ENCODE measurements around the gene ATP7A.
A peak's percentile ranks its signal among the peaks of the same experiment; 100 is the strongest.
"Not testable (repeated sequence)": the region's sequence is repeated elsewhere in the genome, so short reads cannot be mapped to it uniquely, and the experiment has no call there.

Gene ATP7A

DNA sequence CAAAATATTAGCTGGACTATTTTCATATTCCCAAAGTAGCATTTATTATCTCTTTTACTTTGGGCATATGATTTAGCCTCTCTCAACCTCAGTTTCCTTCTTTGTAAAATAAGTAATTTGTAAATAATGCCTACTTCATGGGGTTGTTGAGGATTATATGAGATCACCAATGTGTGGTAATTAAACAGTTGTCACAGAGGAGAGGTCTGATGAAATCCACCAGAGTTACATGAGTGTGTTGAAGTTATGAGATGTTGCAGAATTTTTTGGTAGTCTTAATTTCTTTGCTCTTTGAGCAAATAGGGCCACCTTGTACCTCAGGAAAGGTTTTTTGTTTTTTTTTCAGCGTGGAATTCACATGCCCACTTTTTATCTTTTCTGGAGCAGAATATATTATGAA, 9.8 kb upstream of the ATP7A start:
- TF ChIP-seq, protein P1, sequence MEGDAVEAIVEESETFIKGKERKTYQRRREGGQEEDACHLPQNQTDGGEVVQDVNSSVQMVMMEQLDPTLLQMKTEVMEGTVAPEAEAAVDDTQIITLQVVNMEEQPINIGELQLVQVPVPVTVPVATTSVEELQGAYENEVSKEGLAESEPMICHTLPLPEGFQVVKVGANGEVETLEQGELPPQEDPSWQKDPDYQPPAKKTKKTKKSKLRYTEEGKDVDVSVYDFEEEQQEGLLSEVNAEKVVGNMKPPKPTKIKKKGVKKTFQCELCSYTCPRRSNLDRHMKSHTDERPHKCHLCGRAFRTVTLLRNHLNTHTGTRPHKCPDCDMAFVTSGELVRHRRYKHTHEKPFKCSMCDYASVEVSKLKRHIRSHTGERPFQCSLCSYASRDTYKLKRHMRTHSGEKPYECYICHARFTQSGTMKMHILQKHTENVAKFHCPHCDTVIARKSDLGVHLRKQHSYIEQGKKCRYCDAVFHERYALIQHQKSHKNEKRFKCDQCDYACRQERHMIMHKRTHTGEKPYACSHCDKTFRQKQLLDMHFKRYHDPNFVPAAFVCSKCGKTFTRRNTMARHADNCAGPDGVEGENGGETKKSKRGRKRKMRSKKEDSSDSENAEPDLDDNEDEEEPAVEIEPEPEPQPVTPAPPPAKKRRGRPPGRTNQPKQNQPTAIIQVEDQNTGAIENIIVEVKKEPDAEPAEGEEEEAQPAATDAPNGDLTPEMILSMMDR (conservative IDR thresholded peaks at IDR 0.05; ENCODE audit: low read length), result no peak
- DNase-seq (ENCODE audit: low read depth), result peak; percentile 26
- peak overlapping the region; percentile 72 for H3K4me3 ChIP-seq (ENCODE audit: low read length)

DNA sequence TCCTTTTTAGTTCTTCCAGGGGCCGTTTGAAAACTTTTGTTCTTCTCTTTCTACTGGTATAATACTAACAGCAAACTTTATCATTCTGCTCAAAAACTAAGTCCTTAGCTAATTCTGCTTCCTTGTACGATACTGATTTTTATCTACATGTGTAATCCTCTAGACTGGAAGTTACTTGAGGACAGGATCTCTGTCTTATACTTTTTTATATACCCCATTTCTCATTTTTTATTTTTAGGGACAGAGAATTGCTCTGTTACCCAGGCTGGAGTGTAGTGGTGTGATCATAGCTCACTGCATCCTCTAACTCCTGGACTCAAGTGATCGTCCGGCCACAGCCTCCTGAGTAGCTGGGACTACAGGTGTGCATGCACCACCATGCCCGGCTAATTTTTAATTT, 9.0 kb upstream of the ATP7A start:
- H3K4me3 ChIP-seq (ENCODE audit: low read length), result no peak overlapping the region
- TF ChIP-seq, protein P1 (conservative IDR thresholded peaks at IDR 0.05; ENCODE audit: low read length), result no peak

DNA sequence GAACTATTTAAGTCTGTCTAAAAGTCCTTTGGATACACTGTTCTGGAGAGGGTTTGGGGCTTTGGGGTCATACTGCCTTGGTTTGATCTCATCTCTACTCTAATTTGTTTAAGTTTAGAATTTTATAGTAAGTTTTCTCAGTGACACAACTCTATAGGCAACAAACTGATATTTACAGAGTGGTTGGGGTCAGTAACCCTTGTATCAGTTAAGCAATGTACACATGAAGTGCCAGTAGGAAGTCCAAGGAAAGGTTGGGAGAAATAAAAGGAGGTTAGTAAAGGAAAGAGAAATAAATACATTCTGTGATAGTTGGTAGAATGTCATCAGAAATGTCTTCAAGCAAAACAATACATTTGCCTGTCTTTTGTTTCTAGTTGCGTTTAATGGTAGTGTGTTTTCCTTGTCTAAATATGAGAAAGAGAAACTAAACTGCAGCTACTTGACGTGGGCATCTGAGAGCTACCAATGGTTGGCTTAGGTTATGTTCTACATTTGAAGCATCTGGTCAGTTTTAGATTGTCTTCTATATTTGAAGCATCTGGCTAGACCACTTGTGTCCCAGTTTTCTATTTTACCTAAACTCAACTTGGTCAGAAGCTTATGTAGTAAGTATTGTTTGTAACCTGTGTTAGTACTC, 6.9 kb downstream of the ATP7A start:
- no peak for DNase-seq (ENCODE audit: low read depth)
- no peak overlapping the region for H3K4me3 ChIP-seq (ENCODE audit: low read length)
- TF ChIP-seq, protein P1 (conservative IDR thresholded peaks at IDR 0.05; ENCODE audit: low read length), result no peak

More for the DNA sequence above, 9.0 kb upstream of the ATP7A start:
- no peak for DNase-seq (ENCODE audit: low read depth)

DNA sequence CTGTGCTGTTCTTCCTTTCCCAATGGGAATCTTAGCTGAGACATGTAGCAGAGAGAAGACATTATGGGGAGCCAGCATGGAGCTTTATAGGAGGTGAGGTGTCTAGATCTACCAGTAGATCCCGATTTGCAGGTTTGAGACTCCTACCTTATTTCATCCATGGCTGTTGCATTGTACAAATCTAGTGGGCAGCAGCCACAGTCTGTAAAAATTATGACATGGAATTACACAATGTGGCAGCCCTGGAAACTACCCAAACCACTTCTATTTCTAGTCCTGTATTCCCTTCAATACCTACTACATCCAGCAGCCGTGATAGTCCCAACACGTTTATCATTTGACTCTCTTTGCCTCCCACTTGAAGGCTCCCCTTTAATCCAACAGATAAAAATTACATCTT, 8.1 kb downstream of the ATP7A start:
- no peak overlapping the region for H3K4me3 ChIP-seq (ENCODE audit: low read length)
- TF ChIP-seq, protein P1 (conservative IDR thresholded peaks at IDR 0.05; ENCODE audit: low read length), result no peak
- peak; percentile 41 for DNase-seq (ENCODE audit: low read depth)

DNA sequence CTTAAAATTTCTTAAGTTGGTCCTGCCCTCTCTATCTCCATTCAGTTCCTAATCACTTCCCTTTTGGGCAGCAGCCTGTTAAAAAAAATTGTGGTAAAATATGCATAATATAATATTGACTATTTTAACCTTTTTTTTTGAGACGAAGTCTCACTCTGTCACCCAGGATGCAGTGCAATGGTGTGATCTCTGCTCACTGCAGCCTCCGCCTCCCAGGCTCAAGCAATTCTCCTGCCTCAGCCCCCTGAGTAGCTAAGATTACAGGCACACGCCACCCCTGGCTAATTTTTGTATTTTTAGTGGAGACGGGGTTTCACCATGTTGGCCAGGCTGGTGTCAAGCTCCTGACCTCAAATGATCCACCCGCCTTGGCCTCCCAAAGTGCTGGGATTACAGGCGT, 8.9 kb downstream of the ATP7A start:
- H3K4me3 ChIP-seq (ENCODE audit: low read length); DNase-seq (ENCODE audit: low read depth): not testable (repeated sequence)

DNA sequence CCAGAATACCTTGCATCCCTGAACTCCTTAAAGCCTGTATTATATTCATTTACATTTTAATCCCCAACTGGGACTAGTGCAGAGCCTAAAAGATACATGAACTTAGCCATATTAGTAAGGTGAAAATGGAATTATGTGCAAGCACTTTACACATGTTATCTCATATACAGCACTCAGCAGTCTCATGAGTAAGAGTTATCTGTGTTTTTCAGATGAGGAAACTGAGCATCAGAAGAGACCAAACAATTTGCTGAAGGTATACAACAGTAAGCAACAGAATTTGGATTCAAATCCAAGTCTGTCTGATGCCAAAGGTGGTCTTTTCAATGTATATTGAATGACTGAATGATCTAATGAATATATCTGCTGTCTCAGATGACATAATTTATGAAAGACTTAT, 12.3 kb downstream of the ATP7A start:
- TF ChIP-seq, protein P1 (conservative IDR thresholded peaks at IDR 0.05; ENCODE audit: low read length), result no peak
- no peak for DNase-seq (ENCODE audit: low read depth)
- no peak overlapping the region for H3K4me3 ChIP-seq (ENCODE audit: low read length)

DNA sequence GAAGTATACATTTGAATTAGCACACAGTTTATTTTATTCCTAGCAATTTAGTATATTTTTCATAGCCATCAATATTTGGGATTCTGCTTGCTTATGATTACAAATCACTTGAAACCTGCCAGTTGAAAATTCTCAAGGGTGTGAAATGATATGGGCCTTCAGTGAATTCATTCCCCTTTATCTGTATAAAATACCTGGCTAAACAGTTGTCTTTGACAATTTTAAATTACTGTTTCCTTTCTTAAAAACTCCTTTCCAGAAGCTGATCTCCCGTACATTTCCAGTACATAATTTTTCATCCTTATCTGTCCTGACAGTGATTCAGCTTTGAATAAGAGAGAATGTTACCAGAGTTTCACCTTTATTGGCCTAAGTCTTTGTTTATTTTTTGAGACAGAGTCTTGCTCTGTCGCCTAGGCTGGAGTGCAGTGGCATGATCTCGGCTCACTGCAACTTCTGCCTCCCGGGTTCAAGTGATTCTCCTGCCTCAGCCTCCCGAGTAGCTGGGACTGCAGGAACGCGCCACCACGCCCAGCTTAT, 13.9 kb downstream of the ATP7A start:
- no peak for DNase-seq (ENCODE audit: low read depth)

More for the DNA sequence above, 13.9 kb downstream of the ATP7A start:
- no peak overlapping the region for H3K4me3 ChIP-seq (ENCODE audit: low read length)
- TF ChIP-seq, protein P1 (conservative IDR thresholded peaks at IDR 0.05; ENCODE audit: low read length), result no peak

Data from AG10803 (cell line).